Measurements from ENCODE around the gene MAP3K9.

MAP3K9 gene

GRCh38 chr14:70788898-70789297 lies 20.4 kb downstream of the MAP3K9 start:
- DNase-seq (ENCODE audit: low read depth in 2 of 2, low spot score in 1 of 2) = no peak

GRCh38 chr14:70785556-70785955 lies 23.8 kb downstream of the MAP3K9 start:
- no peak for DNase-seq (ENCODE audit: low read depth in 2 of 2, low spot score in 1 of 2)

- no peak for DNase-seq (ENCODE audit: low read depth in 2 of 2, low spot score in 1 of 2)
These were observed 24.4 kb downstream of the MAP3K9 start for GRCh38 chr14:70784886-70785285.

DNA sequence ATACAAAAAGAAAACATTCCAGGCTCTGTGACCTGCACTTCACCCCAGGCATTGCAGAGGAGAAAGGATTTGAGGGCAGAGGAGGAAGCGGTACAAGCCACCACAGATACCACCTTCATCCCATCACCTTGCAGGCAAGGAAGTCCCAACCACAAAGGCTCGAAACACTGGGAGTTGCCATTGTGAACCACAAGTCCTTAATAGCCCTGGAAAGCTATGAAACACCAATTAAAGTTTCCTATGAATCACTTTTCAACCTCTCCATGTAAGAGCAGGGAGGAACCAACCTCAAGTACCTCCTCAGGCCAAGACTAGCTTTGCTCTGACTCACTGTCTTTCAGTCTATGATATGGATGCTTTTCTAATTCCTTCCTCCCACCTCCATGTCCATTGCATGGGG lies 27.0 kb downstream of the MAP3K9 start:
- DNase-seq (ENCODE audit: low read depth in 2 of 2, low spot score in 1 of 2) = no peak

DNA sequence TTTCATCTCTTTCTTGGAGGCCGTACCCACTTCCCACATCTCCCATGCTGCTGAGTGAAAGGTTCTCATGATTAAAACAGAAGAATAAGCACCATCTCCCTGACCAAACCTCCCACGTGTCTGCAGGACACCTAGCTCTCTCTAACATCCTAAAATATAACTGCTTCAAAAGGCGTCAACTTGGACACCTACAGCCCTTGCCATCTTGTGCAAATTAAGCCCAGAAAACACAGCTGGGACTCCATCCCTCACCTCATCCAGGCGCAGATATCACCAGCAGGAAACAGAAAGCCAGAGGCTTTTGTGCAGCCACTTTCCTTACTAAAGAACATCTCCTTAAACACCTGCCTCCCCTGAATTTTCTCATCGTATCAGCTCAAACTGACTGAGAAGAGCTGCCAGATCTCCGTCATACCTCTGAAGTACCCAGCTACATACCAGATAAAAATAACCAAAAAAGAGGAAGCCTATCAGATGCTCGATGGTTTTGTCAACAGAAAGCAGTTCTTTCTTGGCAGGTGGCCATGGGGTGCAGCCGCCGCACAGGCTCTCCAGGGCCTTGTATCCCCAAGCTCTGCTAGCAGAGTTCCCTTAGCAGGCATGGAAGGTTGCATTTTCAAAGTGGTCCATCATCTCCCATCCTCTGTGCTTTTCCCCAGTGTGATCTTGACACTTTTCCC lies 28.8 kb downstream of the MAP3K9 start:
- no peak for DNase-seq (ENCODE audit: low read depth in 2 of 2, low spot score in 1 of 2)

DNA sequence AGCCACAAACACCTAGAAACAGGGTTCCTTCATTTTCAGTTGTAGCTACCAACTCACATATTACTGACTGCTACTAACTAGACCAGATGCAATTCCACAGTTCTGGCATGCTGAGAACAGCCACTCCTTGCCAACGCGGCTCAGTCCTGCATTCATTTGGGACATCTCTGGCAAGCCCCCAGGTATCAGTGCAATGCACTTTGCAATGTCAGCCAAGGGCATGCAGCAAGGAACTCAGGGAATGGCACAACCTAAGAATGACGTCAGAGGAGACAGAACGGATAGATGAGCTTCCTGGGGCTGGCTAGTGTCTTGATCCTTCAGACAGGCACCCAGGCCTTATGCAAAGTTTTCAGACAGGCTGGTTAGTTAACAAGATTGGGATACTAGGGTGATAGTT lies 29.6 kb downstream of the MAP3K9 start:
- no peak for DNase-seq (ENCODE audit: low read depth in 2 of 2, low spot score in 1 of 2)

DNA sequence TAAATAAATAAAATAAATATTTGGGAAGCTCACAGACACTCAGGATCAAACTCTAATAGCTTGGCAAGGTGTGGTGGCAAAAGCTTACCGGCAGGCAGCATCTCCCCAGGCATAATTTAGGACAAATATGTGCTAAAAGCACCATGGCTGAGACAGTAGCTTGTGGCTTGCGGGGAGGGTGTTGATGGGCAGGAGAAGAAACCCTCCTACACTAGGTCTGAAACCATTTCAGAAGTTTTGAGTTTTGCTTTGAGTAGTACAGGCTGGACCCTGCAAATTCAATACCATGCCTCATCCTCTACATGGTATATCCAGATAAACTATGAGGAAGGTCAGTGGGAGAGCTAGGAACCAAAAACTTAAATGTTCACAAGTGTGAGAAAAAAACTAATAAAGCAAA lies 33.1 kb downstream of the MAP3K9 start:
- DNase-seq (ENCODE audit: low read depth in 2 of 2, low spot score in 1 of 2) = no peak

GRCh38 chr14:70773182-70773862 lies 36.0 kb downstream of the MAP3K9 start:
- DNase-seq (ENCODE audit: low read depth in 2 of 2, low spot score in 1 of 2) = no peak

- no peak for DNase-seq (ENCODE audit: low read depth in 2 of 2, low spot score in 1 of 2)
These were observed 37.5 kb downstream of the MAP3K9 start for GRCh38 chr14:70771781-70772212.

DNA sequence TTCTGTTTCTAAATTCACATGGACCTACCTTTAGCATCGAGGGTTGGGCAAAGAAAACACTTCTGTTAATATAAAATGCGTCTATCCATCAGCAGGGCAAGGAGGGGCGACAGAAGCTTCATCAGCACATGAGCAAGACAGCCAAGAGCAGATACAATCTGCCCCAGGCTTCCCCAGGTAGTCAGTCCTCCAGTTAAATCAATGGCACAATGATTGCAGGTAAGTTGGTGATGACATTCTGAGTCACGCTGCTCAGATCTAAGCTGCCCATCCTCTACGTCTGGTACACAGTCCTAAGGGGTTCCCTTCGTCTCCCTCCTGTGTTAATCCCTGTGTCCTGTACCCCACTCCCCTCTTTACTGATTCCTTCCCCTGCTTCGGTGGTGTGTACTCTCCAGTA lies 38.8 kb downstream of the MAP3K9 start:
- no peak for DNase-seq (ENCODE audit: low read depth in 2 of 2, low spot score in 1 of 2)

DNA sequence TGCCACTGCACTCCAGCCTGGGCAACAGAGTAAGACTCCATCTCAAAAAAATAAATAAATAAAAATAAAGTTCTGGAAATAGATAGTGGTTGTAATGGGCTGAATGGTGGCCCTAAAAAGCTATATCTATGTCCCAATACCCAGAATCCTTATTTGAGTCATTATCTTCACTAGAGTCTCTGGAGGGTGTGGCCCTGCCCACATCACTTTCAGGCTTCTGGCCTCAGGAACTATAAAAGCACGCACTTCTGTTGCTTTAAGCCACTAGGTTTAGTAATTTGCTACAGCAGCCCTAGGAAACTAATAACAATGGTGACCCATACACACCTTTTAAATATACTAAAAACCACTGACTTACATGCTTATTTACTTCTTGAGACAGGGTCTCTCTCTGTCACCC lies 49.9 kb downstream of the MAP3K9 start:
- DNase-seq (ENCODE audit: low read depth in 2 of 2, low spot score in 1 of 2) = no peak

DNA sequence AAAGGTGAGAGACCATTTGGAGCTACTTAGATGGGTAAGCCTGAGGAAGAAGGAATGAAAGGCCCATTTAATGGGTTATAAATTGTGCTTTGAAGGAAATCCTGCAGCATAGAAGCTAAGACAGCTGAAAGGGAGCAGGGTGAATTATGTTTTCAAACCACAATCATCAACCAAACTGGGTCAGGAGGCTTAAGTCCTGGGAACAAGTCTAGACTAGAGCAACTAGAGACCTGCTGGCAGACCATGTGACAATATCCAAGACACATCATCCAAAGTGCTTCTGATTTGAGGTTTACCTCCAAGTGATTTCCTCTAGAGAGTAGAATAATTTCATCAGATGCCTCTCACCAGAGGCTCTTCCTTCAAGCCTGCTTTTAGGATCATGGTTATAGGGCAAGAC lies 53.7 kb downstream of the MAP3K9 start:
- DNase-seq (ENCODE audit: low read depth in 2 of 2, low spot score in 1 of 2) = no peak

DNA sequence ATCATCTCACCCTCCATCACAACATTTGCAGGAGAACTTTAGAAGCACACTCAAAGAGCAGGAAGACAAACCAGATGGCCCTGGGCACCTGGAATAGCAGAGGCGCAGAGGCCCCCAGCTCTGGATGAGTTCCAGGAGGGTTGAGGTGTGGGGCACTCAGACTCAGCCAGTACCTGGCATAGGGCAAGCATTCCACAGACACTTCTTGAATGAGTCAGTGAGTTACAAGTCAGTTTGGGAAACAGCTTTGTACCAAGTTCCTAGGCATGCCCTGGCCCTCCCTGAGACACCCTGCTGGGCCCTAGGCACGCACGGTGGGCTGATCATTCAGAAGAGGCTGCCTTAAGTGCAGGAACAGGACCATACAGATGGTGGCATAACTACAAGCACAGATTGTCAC lies 54.3 kb downstream of the MAP3K9 start:
- no peak for DNase-seq (ENCODE audit: low read depth in 2 of 2, low spot score in 1 of 2)

DNA sequence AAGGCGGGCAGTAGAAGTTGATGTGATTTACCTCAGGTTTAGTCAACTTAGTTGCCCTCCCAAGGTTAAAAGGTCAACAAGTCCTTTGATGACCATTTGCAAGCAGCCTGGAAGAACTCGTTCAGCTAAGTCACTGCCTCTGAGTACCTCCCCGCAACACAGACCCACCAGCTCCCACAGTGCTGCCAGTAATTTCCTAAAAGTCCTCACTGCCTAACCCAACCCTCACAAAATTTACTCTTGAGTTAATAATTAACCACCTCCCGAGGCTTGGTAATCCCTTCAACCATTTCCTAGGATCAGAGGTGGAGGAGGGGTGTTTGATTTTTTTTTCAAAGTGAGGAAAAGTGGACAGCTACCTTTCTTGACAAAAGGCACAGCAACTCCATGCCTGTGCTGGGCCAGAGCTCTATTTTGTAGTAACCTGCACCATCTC lies 55.8 kb downstream of the MAP3K9 start:
- no peak for DNase-seq (ENCODE audit: low read depth in 2 of 2, low spot score in 1 of 2)

DNA sequence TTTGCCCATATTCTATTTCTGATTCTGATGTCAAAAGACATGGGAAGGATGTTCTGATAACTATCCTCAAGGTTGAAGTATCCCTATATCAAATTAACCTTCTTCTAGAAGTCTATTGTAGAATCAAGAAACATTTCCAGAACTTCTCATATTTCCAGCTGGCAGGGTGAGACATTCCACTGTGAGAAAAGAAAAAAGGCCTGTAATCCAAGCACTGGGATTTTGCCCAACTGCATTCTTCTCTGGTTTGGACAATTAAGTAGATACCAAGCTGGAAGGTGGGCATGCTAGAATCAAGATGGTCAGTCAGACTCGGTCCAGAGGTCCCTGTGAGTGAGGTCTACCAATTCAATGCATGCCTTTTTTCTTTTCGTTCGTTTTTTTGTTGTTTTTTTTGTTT lies 60.9 kb downstream of the MAP3K9 start:
- no peak for DNase-seq (ENCODE audit: low read depth in 2 of 2, low spot score in 1 of 2)

DNA sequence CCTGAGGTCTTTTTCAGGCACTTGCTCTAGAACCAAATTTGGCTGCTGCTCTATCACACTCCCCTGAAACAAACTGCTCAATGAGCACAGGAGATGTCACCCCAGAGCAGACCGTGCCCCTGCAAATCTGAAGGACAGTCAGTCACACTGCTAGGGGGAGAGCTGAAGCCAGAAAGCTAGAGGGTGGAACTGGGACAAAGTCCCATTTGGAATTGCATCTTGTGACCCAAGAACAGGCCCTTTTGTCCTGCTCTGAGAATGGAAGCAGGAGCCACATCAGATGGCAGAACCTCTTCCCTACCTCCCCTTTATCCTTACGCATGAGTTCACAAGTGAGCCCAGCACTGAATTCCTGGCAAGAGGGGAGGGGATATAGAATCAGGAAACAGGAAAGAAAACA lies 64.7 kb downstream of the MAP3K9 start:
- no peak for DNase-seq (ENCODE audit: low read depth in 2 of 2, low spot score in 1 of 2)

DNA sequence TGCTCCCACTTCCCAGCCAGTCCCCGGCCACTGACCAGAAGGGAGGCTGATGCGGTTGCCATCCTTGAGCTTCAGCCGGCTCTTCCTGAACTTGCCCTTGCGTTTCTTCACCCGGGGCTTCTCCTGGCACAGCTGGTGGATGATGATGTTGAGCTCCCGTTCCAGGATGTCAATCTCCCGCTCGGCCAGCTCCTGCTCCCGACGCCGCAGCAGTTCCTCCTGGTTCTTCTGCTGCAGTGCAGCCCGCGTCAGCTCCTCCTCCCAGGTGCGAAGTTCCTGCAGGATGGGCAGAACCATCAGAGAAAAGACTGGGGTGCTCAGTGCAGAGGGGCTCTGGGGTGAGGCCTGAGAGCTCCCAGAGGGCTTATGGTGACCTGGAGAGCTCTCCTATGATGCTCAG lies 67.0 kb downstream of the MAP3K9 start:
- DNase-seq (ENCODE audit: low read depth in 2 of 2, low spot score in 1 of 2) = no peak

GRCh38 chr14:70741482-70741881 lies 67.8 kb downstream of the MAP3K9 start:
- DNase-seq (ENCODE audit: low read depth in 2 of 2, low spot score in 1 of 2) = no peak

- DNase-seq (ENCODE audit: low read depth in 2 of 2, low spot score in 1 of 2) = no peak
These were observed 74.3 kb downstream of the MAP3K9 start for GRCh38 chr14:70735043-70735442.

GRCh38 chr14:70731447-70732239 lies 77.7 kb downstream of the MAP3K9 start:
- DNase-seq (ENCODE audit: low read depth in 2 of 2, low spot score in 1 of 2) = no peak

GRCh38 chr14:70730393-70730792 lies 78.9 kb downstream of the MAP3K9 start:
- DNase-seq (ENCODE audit: low read depth in 2 of 2, low spot score in 1 of 2) = no peak
